Fibroblast of lung (primary cell): Measurements from ENCODE around the gene TNFSF12. TPM values are rescaled to one million over a fixed set of nuclear protein-coding genes. Genes with fewer than 3 reads are reported as not detected.

ENCODE experiments used
- DNase-seq, 2 donors: peaks; one replicate each; pipeline versions ENCODE4 v3.0.0 to v3.0.0-alpha.2; 2010; ENCODE audit warnings: low read depth in 2 of 2
- H2AFZ ChIP-seq: 2 replicates; pipeline ENCODE4 v1.5.1; 2012; ENCODE audit warnings: low read length, control low read depth, inconsistent platforms
- H3K27ac ChIP-seq: 2 replicates; pipeline ENCODE4 v1.5.1; 2011; ENCODE audit warnings: low read length, control low read depth; ENCODE audit not compliant: insufficient read depth
- H3K27me3 ChIP-seq: 2 replicates; pipeline ENCODE4 v1.5.1; 2011; ENCODE audit warnings: mild to moderate bottlenecking, low read length; ENCODE audit not compliant: control insufficient read depth, insufficient read depth
- H3K36me3 ChIP-seq: 2 replicates; pipeline ENCODE4 v1.5.1; 2011; ENCODE audit warnings: low read length; ENCODE audit not compliant: control insufficient read depth, insufficient read depth
- H3K4me1 ChIP-seq: 2 replicates; pipeline ENCODE4 v1.5.1; 2011; ENCODE audit warnings: low read length; ENCODE audit not compliant: control insufficient read depth, insufficient read depth; ENCODE audit errors: extremely low read depth
- H3K4me2 ChIP-seq: 2 replicates; pipeline ENCODE4 v1.5.1; 2011; ENCODE audit warnings: low read length, control low read depth; ENCODE audit not compliant: insufficient read depth; ENCODE audit errors: extremely low read depth
- H3K4me3 ChIP-seq, 4 experiments: fragments of 200-600 bp in 1 of 4; sonication (generic) in 1 of 4; replicated peaks in 1 of 4; 2 replicates each; pipeline ENCODE4 v1.5.1; 2011 to 2016; ENCODE audit warnings: low read length in 4 of 4, low read depth in 3 of 4, mild to moderate bottlenecking in 3 of 4, control low read depth in 2 of 4, inconsistent platforms in 1 of 4, mixed read lengths in 1 of 4; ENCODE audit not compliant: insufficient read depth in 1 of 4; ENCODE audit errors: control extremely low read depth in 1 of 4
- H3K79me2 ChIP-seq: 2 replicates; pipeline ENCODE4 v1.5.1; 2012; ENCODE audit warnings: mild to moderate bottlenecking, low read length, inconsistent platforms; ENCODE audit not compliant: control insufficient read depth, insufficient read depth
- H3K9ac ChIP-seq: 2 replicates; pipeline ENCODE4 v1.5.1; 2011; ENCODE audit warnings: mild to moderate bottlenecking, low read length, control low read depth; ENCODE audit not compliant: insufficient read depth
- H3K9me3 ChIP-seq: 2 replicates; pipeline ENCODE4 v1.5.1; 2012; ENCODE audit warnings: low read depth, low read length; ENCODE audit not compliant: control insufficient read depth, insufficient read depth
- H4K20me1 ChIP-seq: 2 replicates; pipeline ENCODE4 v1.5.1; 2011; ENCODE audit warnings: low read length; ENCODE audit not compliant: control insufficient read depth, insufficient read depth; ENCODE audit errors: extremely low read depth
- CTCF ChIP-seq, 2 donors: IDR thresholded peaks in 1 of 2; conservative IDR thresholded peaks in 1 of 2; 1 replicate in 1 of 2; 2 replicates in 1 of 2; pipeline ENCODE4 v1.5.1; 2011 to 2012; ENCODE audit warnings: low read length in 2 of 2, control low read depth in 1 of 2, inconsistent platforms in 1 of 2, low read depth in 1 of 2, mild to moderate bottlenecking in 1 of 2
- EZH2 ChIP-seq: IDR thresholded peaks from 2 replicates; pipeline ENCODE4 v1.5.1; 2012; ENCODE audit warnings: low read length, control low read depth, mild to moderate bottlenecking; ENCODE audit errors: missing control alignments
- polyA plus RNA-seq, 2 donors: library from polyadenylated mRNA; depleted of rRNA in 1 of 2; stranded (reverse) in 1 of 2; unstranded in 1 of 2; fragments of >200 nt; gene quantifications; 2 replicates each; pipeline ENCODE4 v1.2.1, GENCODE V29; 2011 to 2012; ENCODE audit warnings: missing spikeins in 1 of 2
- total RNA-seq: library from RNA; depleted of rRNA; stranded (reverse); fragments of >200 nt; gene quantifications from 2 replicates; pipeline ENCODE4 v1.2.1, GENCODE V29; 2014

TNFSF12 gene
- total and polyA plus RNA-seq, 2 donors (not counting 1 experiment from before 2014, with no cell fraction given) = 9.6 to 34.4 TPM

DNA sequence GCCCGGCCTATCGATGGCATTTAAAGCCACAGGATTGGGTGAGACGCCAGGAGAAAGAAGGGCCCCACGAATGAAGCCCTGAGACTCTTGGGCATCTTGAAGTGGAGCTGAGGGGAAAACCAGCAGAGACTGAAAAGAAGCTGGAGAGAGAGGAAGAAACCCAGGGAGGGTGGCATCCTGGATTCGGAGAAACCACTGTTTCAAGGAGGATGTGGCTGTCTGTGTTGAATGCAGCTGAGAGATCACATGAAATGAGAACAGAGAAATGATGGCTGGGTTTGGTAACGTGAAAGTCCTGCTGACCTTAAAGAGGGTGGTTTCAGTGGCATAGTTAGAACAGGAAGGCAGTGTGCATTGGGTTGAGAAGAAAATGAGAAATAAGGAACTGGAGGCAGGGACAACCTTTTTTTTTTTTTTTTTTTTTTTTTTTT, 3.8 kb downstream of the TNFSF12 start:
- Histone ChIP-seq H3K4me3 (no peak overlapping the region), H3K27ac (no peak overlapping the region), H3K4me2 (no peak overlapping the region), H3K27me3 (no peaks in the 10 kb centered on the region), H3K79me2 (no peaks in the 10 kb centered on the region), H4K20me1 (no peaks in the 10 kb centered on the region), H2AFZ (no peak overlapping the region), H3K4me1 (peaks cover 4% of the 10 kb centered on the region), H3K9me3 (no peaks in the 10 kb centered on the region), H3K9ac (no peak overlapping the region), H3K36me3 (no peaks in the 10 kb centered on the region)
- TF ChIP-seq EZH2 = no peak
- no peak for TF ChIP-seq CTCF (conservative IDR thresholded peaks at IDR 0.05 in 1 of 2, IDR thresholded peaks at IDR 0.05 in 1 of 2; ENCODE audit: low read depth in 1 of 2, low read length in 2 of 2)
- no peak for DNase-seq

- H3K4me2 ChIP-seq = no peak overlapping the region
- no peaks in the 10 kb centered on the region for H3K27me3 ChIP-seq
- no peak for TF ChIP-seq EZH2
- no peak for TF ChIP-seq CTCF (conservative IDR thresholded peaks at IDR 0.05 in 1 of 2, IDR thresholded peaks at IDR 0.05 in 1 of 2; ENCODE audit: low read depth in 1 of 2, low read length in 2 of 2)
- no peak overlapping the region for H2AFZ ChIP-seq
- no peak overlapping the region for H3K4me3 ChIP-seq
- H4K20me1 ChIP-seq = no peaks in the 10 kb centered on the region
- DNase-seq = no peak
- H3K4me1 ChIP-seq = peaks cover 9% of the 10 kb centered on the region
- no peak overlapping the region for H3K27ac ChIP-seq
- H3K9ac ChIP-seq = no peak overlapping the region
- no peaks in the 10 kb centered on the region for H3K9me3 ChIP-seq
- H3K79me2 ChIP-seq = no peaks in the 10 kb centered on the region
- H3K36me3 ChIP-seq = no peaks in the 10 kb centered on the region
Observed at GRCh38 chr17:7553356-7553755, 4.5 kb downstream of the TNFSF12 start.

DNA sequence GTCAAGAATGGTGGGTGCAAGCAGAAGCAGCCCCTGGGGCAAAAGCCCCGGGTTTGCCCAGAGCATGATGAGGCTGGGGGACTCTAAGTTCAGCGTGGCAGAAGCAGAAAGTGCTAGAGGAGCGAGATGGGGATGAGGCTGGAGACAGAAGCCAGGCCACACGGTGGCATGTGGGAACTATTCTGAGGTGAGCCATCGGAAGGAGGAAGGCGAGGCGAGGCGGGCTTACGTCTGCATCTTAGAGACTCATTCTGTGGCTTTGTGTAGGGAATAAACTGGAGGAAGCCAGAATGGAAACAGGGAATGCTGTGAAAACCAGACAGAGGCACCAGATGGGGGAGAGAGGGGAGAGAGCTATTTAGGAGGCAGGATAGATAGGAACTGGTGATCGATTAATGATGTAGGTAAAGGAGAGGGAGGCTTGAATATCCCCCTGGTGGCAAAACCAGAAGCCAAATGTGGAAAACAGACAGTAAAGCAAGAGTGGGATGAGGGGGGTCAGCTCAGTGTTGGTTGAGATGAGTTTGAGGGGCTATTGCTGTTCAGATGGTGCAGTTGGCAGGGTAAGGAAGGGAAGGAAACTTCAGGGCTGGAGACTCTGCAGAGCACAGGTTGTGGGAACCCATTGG, 6.6 kb downstream of the TNFSF12 start:
- no peak for DNase-seq
- no peaks in the 10 kb centered on the region for H3K79me2 ChIP-seq
- H3K4me2 ChIP-seq = no peak overlapping the region
- H3K36me3 ChIP-seq = no peaks in the 10 kb centered on the region
- H3K9ac ChIP-seq = no peak overlapping the region
- TF ChIP-seq EZH2 = no peak
- peak in 1 of 2 donors; percentile 4 for TF ChIP-seq CTCF (conservative IDR thresholded peaks at IDR 0.05 in 1 of 2, IDR thresholded peaks at IDR 0.05 in 1 of 2; ENCODE audit: low read depth in 1 of 2, low read length in 2 of 2)
- no peak overlapping the region for H2AFZ ChIP-seq
- peaks cover 9% of the 10 kb centered on the region for H3K4me1 ChIP-seq
- H4K20me1 ChIP-seq = no peaks in the 10 kb centered on the region
- H3K4me3 ChIP-seq = no peak overlapping the region
- H3K27me3 ChIP-seq = no peaks in the 10 kb centered on the region
- H3K9me3 ChIP-seq = no peaks in the 10 kb centered on the region
- no peak overlapping the region for H3K27ac ChIP-seq
